Skeletal muscle tissue (tissue), 4 donors: ENCODE measurements around the gene MYD88. TPM values are rescaled to one million over a fixed set of nuclear protein-coding genes. Genes with fewer than 3 reads are reported as not detected.

Source experiments
- H3K27ac ChIP-seq: one replicate; pipeline ENCODE4 v1.7.0; 2013; ENCODE audit warnings: mild to moderate bottlenecking, low read depth, low read length, inconsistent platforms
- H3K27me3 ChIP-seq, 3 donors: one replicate each; pipeline ENCODE4 v1.7.0; 2013; ENCODE audit warnings: low read length in 3 of 3; ENCODE audit not compliant: control insufficient read depth in 3 of 3, insufficient read depth in 3 of 3
- H3K36me3 ChIP-seq, 3 donors: one replicate each; pipeline ENCODE4 v1.7.0; 2013; ENCODE audit warnings: low read length in 3 of 3; ENCODE audit not compliant: control insufficient read depth in 3 of 3, insufficient read depth in 3 of 3
- H3K4me1 ChIP-seq, 3 donors: one replicate each; pipeline ENCODE4 v1.7.0; 2013; ENCODE audit warnings: low read length in 3 of 3, mild to moderate bottlenecking in 3 of 3; ENCODE audit not compliant: control insufficient read depth in 3 of 3, insufficient read depth in 3 of 3
- H3K4me3 ChIP-seq, 3 donors: one replicate each; pipeline ENCODE4 v1.7.0; 2013; ENCODE audit warnings: low read length in 3 of 3
- H3K9ac ChIP-seq, 3 donors: one replicate each; pipeline ENCODE4 v1.7.0; 2013; ENCODE audit warnings: low read length in 3 of 3, mild to moderate bottlenecking in 3 of 3, moderate library complexity in 2 of 3, low read depth in 1 of 3
- H3K9me3 ChIP-seq, 3 donors: one replicate each; pipeline ENCODE4 v1.7.0; 2013; ENCODE audit warnings: low read length in 3 of 3; ENCODE audit not compliant: control insufficient read depth in 3 of 3
- total RNA-seq: library from RNA; depleted of rRNA; stranded (reverse); fragments of >200 nt; gene quantifications from one replicate; pipeline ENCODE4 v1.2.3, GENCODE V29; 2014
- donor health status: Osteomylitis.

Gene MYD88
- 5.2 TPM for total RNA-seq

GRCh38 chr3:38138349-38139190, at the start of gene MYD88:
MYD88 (plus strand) TSS chr3:38138661; CDS start chr3:38138701, 40 bp downstream.
- peaks cover 0 to 5% (median 0%) of the 10 kb centered on the region in 3 donors for H3K27me3 ChIP-seq
- H3K4me3 ChIP-seq = peak within 1 kb of the TSS; percentile 92 to 96 (median 93)
- no peaks in the 10 kb centered on the region for H3K9me3 ChIP-seq
- H3K4me1 ChIP-seq = peaks cover 27 to 37% (median 29%) of the 10 kb centered on the region in 3 donors
- H3K27ac ChIP-seq = peak within 1 kb of the TSS; percentile 87
- peaks cover 15 to 26% (median 21%) of the 10 kb centered on the region in 3 donors for H3K36me3 ChIP-seq
- peak within 1 kb of the TSS; percentile 79 to 89 (median 84) for H3K9ac ChIP-seq

- no peak overlapping the region for H3K9ac ChIP-seq
- no peak overlapping the region for H3K4me3 ChIP-seq
- no peaks in the 10 kb centered on the region for H3K36me3 ChIP-seq
- H3K27me3 ChIP-seq = no peaks in the 10 kb centered on the region
- H3K9me3 ChIP-seq = peaks cover 0 to under 1% (median 0%) of the 10 kb centered on the region in 3 donors
- H3K27ac ChIP-seq = no peak overlapping the region
- peaks cover 0 to 8% (median 0%) of the 10 kb centered on the region in 3 donors for H3K4me1 ChIP-seq
Observed at GRCh38 chr3:38089163-38089562, 49.3 kb upstream of the MYD88 start.

- Histone ChIP-seq H3K4me3 (no peak overlapping the region), H3K27ac (no peak overlapping the region), H3K4me1 (peaks cover 0 to 8% (median 0%) of the 10 kb centered on the region in 3 donors), H3K36me3 (no peaks in the 10 kb centered on the region), H3K27me3 (peaks cover 0 to 7% (median 0%) of the 10 kb centered on the region in 3 donors), H3K9ac (no peak overlapping the region), H3K9me3 (no peaks in the 10 kb centered on the region)
Observed at GRCh38 chr3:38090453-38090852, 48.0 kb upstream of the MYD88 start.

- Histone ChIP-seq H3K4me1 (no peaks in the 10 kb centered on the region), H3K27me3 (peaks cover 0 to 7% (median 0%) of the 10 kb centered on the region in 3 donors), H3K36me3 (no peaks in the 10 kb centered on the region), H3K4me3 (no peak overlapping the region), H3K9ac (no peak overlapping the region), H3K27ac (no peak overlapping the region), H3K9me3 (no peaks in the 10 kb centered on the region)
Observed at GRCh38 chr3:38094999-38095398, 43.5 kb upstream of the MYD88 start.

- H3K9ac ChIP-seq = no peak overlapping the region
- no peaks in the 10 kb centered on the region for H3K4me1 ChIP-seq
- H3K9me3 ChIP-seq = no peaks in the 10 kb centered on the region
- H3K27ac ChIP-seq = no peak overlapping the region
- peaks cover 0 to 9% (median 0%) of the 10 kb centered on the region in 3 donors for H3K27me3 ChIP-seq
- no peak overlapping the region for H3K4me3 ChIP-seq
- no peaks in the 10 kb centered on the region for H3K36me3 ChIP-seq
Observed at GRCh38 chr3:38095669-38096483, 42.6 kb upstream of the MYD88 start.

GRCh38 chr3:38097446-38098375, 40.8 kb upstream of the MYD88 start:
- H3K4me3 ChIP-seq = no peak overlapping the region
- H3K9ac ChIP-seq = no peak overlapping the region
- no peak overlapping the region for H3K27ac ChIP-seq
- H3K4me1 ChIP-seq = no peaks in the 10 kb centered on the region
- peaks cover 0 to 9% (median 0%) of the 10 kb centered on the region in 3 donors for H3K27me3 ChIP-seq
- H3K9me3 ChIP-seq = no peaks in the 10 kb centered on the region
- no peaks in the 10 kb centered on the region for H3K36me3 ChIP-seq

GRCh38 chr3:38098376-38098723, 40.1 kb upstream of the MYD88 start:
- H3K4me3 ChIP-seq = no peak overlapping the region
- no peaks in the 10 kb centered on the region for H3K36me3 ChIP-seq
- peaks cover 0 to 9% (median 0%) of the 10 kb centered on the region in 3 donors for H3K27me3 ChIP-seq
- H3K9me3 ChIP-seq = no peaks in the 10 kb centered on the region
- H3K4me1 ChIP-seq = no peaks in the 10 kb centered on the region
- peak overlapping the region in 1 of 3 donors; percentile 20 for H3K9ac ChIP-seq
- H3K27ac ChIP-seq = no peak overlapping the region

GRCh38 chr3:38099518-38099917, 38.9 kb upstream of the MYD88 start:
- Histone ChIP-seq H3K27me3 (peaks cover 0 to 5% (median 0%) of the 10 kb centered on the region in 3 donors), H3K9me3 (no peaks in the 10 kb centered on the region), H3K4me3 (no peak overlapping the region), H3K4me1 (no peaks in the 10 kb centered on the region), H3K36me3 (no peaks in the 10 kb centered on the region), H3K9ac (no peak overlapping the region), H3K27ac (no peak overlapping the region)

GRCh38 chr3:38100498-38100897, 38.0 kb upstream of the MYD88 start:
- Histone ChIP-seq H3K27me3 (peaks cover 0 to 2% (median 0%) of the 10 kb centered on the region in 3 donors), H3K36me3 (no peaks in the 10 kb centered on the region), H3K4me1 (no peaks in the 10 kb centered on the region), H3K27ac (no peak overlapping the region), H3K9ac (no peak overlapping the region), H3K9me3 (peaks cover 0 to 3% (median 3%) of the 10 kb centered on the region in 3 donors), H3K4me3 (no peak overlapping the region)
